ENCODE results near the gene NAA38.
"Not testable (repeated sequence)": the region's sequence is repeated elsewhere in the genome, so short reads cannot be mapped to it uniquely, and the experiment has no call there.

NAA38 gene

GRCh38 chr17:7816926-7817642 is 40.3 kb downstream of the NAA38 start:
- H3K9me3 Mint-ChIP-seq (ENCODE audit: low read depth) = no peaks in the 10 kb centered on the region
- no peak overlapping the region for H3K27ac Mint-ChIP-seq
- no peak overlapping the region for H3K4me3 Mint-ChIP-seq
- no peaks in the 10 kb centered on the region for H3K4me1 Mint-ChIP-seq (ENCODE audit: low read depth)
- H3K36me3 Mint-ChIP-seq = no peaks in the 10 kb centered on the region
- no peaks in the 10 kb centered on the region for H3K27me3 Mint-ChIP-seq

DNA sequence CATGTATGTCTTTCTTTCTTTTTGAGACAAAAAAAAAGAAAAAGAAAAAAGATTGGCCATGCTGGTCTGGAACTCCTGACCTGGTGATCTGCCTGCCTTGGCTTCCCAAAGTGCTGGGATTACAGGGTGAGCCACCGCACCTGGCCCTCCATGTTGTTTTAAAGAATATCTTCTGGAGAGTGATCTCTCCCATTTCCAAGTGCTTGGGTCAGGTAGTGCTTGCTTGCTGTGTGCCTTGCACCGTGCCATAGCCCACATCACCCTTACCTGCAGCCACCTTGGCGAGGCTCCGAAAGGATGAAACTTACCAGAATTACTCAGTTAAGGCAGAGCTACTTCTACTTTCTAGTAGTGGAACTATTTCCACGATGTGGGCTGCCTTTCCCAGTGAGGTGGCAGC is 42.4 kb downstream of the NAA38 start:
- Mint-ChIP-seq H3K4me3 (no peak overlapping the region), H3K27me3 (no peaks in the 10 kb centered on the region), H3K4me1 (ENCODE audit: low read depth) (peaks cover 9% of the 10 kb centered on the region), H3K36me3 (no peaks in the 10 kb centered on the region), H3K9me3 (ENCODE audit: low read depth) (no peaks in the 10 kb centered on the region), H3K27ac (no peak overlapping the region)

GRCh38 chr17:7811251-7811650 is 46.1 kb downstream of the NAA38 start:
- Mint-ChIP-seq H3K27me3 (no peaks in the 10 kb centered on the region), H3K27ac (no peak overlapping the region), H3K4me3 (no peak overlapping the region), H3K36me3 (no peaks in the 10 kb centered on the region), H3K9me3 (ENCODE audit: low read depth) (no peaks in the 10 kb centered on the region), H3K4me1 (ENCODE audit: low read depth) (peaks cover 9% of the 10 kb centered on the region)

GRCh38 chr17:7809791-7810343 is 47.5 kb downstream of the NAA38 start:
- not testable (repeated sequence) for H3K9me3 Mint-ChIP-seq (ENCODE audit: low read depth); H3K27me3 Mint-ChIP-seq; H3K27ac Mint-ChIP-seq; H3K4me1 Mint-ChIP-seq (ENCODE audit: low read depth); H3K4me3 Mint-ChIP-seq; H3K36me3 Mint-ChIP-seq

GRCh38 chr17:7809086-7809790 is 48.1 kb downstream of the NAA38 start:
- Mint-ChIP-seq H3K4me3 (no peak overlapping the region), H3K4me1 (ENCODE audit: low read depth) (peaks cover 9% of the 10 kb centered on the region), H3K27ac (no peak overlapping the region), H3K36me3 (no peaks in the 10 kb centered on the region), H3K27me3 (no peaks in the 10 kb centered on the region), H3K9me3 (ENCODE audit: low read depth) (no peaks in the 10 kb centered on the region)

- Mint-ChIP-seq H3K4me3 (no peak overlapping the region), H3K9me3 (ENCODE audit: low read depth) (no peaks in the 10 kb centered on the region), H3K4me1 (ENCODE audit: low read depth) (peaks cover 9% of the 10 kb centered on the region), H3K27ac (no peak overlapping the region), H3K36me3 (no peaks in the 10 kb centered on the region), H3K27me3 (no peaks in the 10 kb centered on the region)
Measured at GRCh38 chr17:7807206-7807605, 50.2 kb downstream of the NAA38 start.

Measured in activated naive CD8-positive, alpha-beta T cell (primary cell).